ENCODE data around the gene ABCC2.
"Not testable (repeated sequence)": the region's sequence is repeated elsewhere in the genome, so short reads cannot be mapped to it uniquely, and the experiment has no call there.

ABCC2 gene

GRCh38 chr10:99782447-99783286, at the start of gene ABCC2:
Gene ABCC2, plus strand, starts transcription at chr10:99782640. Its CDS starts 205 bp downstream, at chr10:99782845.
- DNase-seq (ENCODE audit: low read depth), result no peak

DNA sequence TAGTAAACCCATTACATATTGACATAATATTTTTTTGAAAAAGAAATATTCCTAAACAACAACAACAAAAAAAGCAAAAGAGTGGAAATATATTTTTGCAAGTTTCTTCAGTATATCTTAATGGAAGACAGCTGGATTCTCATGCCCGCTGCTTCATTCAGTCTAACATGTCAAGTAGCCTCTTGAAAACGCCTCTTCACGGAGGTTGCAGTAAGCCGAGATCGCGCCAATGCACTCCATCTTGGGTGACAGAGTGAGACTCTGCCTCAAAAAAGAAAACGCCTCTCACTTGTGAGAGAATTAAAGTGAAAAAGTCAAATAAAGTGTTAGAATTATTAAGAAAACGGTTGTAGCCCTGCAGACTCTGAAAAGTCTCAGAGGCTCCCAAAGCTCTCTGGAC, 49.1 kb upstream of the ABCC2 start:
- no peak for DNase-seq (ENCODE audit: low read depth)

DNA sequence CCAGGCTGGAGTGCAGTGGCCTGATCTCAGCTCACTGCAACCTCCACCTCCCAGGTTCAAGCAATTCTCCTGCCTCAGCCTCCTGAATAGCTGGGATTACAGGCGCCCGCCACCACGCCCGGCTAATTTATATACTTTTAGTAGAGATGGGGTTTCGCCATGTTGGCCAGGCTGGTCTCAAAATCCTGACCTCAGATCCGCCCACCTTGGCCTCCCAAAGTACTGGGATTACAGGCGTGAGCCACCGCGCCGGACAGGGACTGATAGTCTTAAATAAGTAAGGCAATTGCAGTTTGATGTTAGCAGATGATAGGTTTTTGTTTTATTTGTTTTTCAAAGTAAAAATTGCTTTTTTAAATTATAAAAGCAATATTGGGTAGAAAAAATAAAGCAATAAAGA, 48.3 kb upstream of the ABCC2 start:
- not testable (repeated sequence) for DNase-seq (ENCODE audit: low read depth)

DNA sequence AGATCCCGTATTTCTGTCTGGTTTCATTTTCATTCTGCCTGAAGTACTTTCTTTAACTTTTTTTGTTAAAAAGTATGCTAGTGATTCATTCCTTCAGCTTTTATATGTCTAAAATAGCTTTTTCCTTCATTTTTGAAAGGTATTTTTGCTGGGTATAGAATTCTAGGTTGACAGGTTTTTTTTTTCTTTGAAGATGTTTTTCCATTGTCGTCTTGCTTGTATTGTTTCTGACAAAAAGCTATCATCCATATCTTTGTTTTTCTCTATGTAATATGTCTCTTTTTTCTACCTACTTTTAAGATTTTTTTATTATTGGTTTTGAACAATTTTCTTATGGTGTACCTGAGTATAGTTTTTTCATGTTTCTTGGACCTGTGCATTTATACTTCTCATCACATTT, 42.2 kb upstream of the ABCC2 start:
- no peak for DNase-seq (ENCODE audit: low read depth)

DNA sequence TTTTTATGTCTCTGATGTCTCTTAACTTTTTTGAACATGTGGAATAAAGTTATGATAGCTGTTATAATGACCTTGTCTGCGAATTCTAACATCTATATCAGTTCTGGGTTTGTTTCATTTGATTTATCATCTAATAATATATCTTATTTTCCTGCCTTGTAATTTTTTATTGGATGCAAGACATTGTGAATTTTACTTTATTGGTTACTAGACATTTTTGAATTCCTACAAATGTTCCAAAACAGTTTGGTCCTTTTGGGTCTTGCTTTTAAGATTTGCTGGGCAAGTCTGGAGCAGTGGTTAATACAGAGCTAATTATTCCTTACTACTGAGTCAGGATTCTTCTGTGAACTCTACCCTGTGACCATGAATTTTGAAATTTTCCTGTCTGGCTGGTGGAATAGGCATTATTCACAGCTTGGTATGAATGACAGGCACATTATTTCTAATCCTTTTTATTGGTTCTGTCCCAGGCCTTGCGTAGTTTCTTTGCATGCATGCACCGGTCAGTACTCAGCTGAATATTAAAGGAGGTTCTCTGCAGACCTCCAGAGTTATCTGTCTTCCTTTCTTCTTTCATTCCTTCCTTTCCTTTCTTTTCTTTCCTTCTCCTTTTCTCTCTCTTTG, 41.4 kb upstream of the ABCC2 start:
- DNase-seq (ENCODE audit: low read depth), result no peak

DNA sequence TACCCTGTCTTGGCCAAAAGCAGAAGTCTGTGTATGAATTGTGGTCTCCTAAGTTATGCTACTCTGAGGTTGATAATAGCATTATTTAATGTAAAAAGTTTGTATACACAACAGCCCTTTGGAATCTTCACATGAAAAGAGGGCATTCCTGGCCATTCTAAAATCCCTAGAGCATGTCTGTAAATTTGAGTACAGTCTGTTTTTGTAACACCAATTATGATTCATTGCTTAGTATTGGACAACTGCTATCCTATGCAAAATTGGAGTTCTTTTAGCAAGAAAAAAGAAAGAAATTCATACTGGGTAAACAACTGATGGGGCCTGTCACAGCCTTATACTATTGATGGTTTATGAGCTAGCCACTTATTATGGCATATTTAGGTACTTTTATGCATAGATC, 40.2 kb upstream of the ABCC2 start:
- DNase-seq (ENCODE audit: low read depth), result no peak

DNA sequence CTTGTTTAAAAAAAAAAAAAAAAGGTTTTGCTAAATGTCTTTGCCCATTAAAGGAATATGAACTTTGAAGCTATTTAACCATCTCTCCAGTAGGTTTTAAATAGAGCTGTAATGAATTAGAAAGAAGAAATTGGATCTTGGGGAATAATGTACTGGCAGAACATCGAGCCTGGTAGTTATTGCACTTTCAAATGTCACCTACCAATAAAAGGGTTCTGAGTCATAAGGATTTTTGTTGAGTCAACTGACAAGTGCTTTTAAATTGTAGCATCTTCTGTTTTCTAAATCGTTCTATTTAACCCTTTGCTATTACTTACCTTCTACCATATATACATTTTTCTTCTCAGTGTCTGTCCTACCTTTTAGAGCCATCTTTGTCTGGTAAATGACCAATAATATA, 39.7 kb upstream of the ABCC2 start:
- no peak for DNase-seq (ENCODE audit: low read depth)

DNA sequence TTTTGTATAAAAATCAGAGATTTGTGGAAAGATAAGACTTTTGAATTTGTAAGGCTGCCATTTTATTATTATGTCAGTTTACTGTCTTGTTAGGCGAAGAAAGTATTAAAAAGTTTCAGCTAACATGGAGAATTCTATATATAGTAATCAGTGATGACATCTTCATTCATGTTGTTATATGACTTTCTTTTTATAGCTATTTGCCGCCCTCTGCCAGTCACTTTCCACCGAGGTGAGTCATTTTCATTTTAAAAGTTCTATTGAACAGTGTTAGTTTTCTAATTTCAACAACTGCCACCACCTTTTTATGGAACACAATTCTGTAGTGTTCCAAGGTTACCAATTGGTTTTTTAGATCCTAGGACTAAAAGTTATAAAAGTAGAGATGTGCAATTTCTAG, 38.6 kb upstream of the ABCC2 start:
- no peak for DNase-seq (ENCODE audit: low read depth)

GRCh38 chr10:99746166-99746565, 36.3 kb upstream of the ABCC2 start:
- not testable (repeated sequence) for DNase-seq (ENCODE audit: low read depth)

- DNase-seq (ENCODE audit: low read depth), result no peak
These were observed 33.5 kb upstream of the ABCC2 start for GRCh38 chr10:99748823-99749451.

- DNase-seq (ENCODE audit: low read depth), result no peak
These were observed 31.8 kb upstream of the ABCC2 start for GRCh38 chr10:99750641-99751040.

DNA sequence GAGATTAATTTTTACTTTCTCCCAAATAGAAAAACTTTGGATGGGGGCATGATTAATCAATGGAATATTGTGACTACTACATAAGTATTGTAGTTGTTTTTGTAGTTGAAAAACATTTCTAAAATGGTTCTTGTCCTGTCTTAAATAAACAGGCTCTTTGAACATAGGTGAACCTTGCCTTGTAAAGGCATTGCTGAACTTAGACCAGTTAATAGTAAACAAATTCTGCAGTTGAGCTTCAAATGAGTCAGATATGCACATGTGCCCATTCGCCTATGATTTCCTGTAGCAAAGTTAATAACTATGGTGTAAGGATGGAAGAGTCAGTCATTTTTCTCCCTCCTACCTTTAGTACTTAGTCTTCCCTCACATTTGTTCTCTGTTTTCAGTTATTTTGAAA, 27.8 kb upstream of the ABCC2 start:
- DNase-seq (ENCODE audit: low read depth), result no peak

DNA sequence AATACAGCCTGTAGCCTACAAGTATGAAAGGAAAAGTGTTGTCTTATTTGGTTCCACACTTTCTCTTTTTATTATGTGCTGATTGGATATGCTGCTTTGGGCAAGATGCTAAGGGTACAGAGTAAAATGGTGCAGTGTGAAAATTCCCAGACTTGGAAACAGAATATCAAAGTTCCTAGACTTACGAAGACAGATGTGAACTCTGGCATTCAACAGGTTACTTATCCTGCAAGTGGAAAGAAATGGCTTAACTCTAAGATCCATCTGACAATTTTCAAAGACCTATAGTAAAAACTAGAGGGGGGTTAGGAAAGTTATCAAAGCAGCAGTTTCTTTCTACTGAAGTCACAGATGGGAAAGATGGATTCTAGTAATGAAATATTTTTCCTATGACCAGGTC, 26.3 kb upstream of the ABCC2 start:
- no peak for DNase-seq (ENCODE audit: low read depth)

- DNase-seq (ENCODE audit: low read depth), result no peak
These were observed 24.1 kb upstream of the ABCC2 start for GRCh38 chr10:99758211-99758891.

- DNase-seq (ENCODE audit: low read depth), result no peak
These were observed 22.1 kb upstream of the ABCC2 start for GRCh38 chr10:99760321-99760720.

DNA sequence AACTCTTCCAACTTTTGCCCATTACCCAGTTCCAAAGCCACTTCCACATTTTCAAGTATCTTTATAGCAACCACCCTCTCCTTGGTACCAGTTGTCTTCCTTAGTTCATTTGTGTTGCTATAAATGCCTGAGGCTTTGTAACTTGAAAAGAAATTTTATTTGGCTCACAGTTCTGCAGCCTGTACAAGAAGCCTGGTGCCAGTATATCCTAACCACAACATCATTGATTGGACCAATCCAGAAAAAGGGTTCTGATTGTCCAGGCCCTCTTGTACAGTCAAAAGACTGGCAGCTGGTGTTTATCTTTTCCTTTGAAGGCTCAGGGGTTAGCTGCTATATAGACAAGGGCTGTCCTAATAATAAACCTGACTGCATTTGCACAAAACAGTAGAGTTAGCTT, 21.1 kb upstream of the ABCC2 start:
- no peak for DNase-seq (ENCODE audit: low read depth)

- no peak for DNase-seq (ENCODE audit: low read depth)
These were observed 16.7 kb upstream of the ABCC2 start for GRCh38 chr10:99765672-99766301.

- DNase-seq (ENCODE audit: low read depth), result no peak
These were observed 16.1 kb upstream of the ABCC2 start for GRCh38 chr10:99766302-99766681.

GRCh38 chr10:99767901-99768300, 14.5 kb upstream of the ABCC2 start:
- no peak for DNase-seq (ENCODE audit: low read depth)

GRCh38 chr10:99768556-99768955, 13.9 kb upstream of the ABCC2 start:
- DNase-seq (ENCODE audit: low read depth), result no peak

GRCh38 chr10:99769706-99770105, 12.7 kb upstream of the ABCC2 start:
- no peak for DNase-seq (ENCODE audit: low read depth)

GRCh38 chr10:99770408-99771045, 11.9 kb upstream of the ABCC2 start:
- DNase-seq (ENCODE audit: low read depth), result no peak

All from HS-5 (cell line).